Activated CD8-positive, alpha-beta T cell treated with anti-CD3 and anti-CD28 coated beads, Interleukin-2, amount 10 ng/mL, durations not matched to agents 7 days and 5 days (primary cell): ENCODE results near the gene NHP2. TPM values are rescaled to one million over a fixed set of nuclear protein-coding genes. Genes with fewer than 3 reads are reported as not detected.

Experiments
- ATAC-seq: fragments of 150-1000 bp; cut with Tn5 transposase; one replicate; pipeline ENCODE4 v1.10.0; 2021; ENCODE audit warnings: moderate library complexity
- CTCF ChIA-PET: fragments of 350-600 bp; sonication (Branson Sonifier 250); formaldehyde crosslinking; loops from one replicate; lab custom pipeline; 2021; ENCODE audit warnings: antibody characterized with exemption; lab: Charles Lee
- POLR2A ChIA-PET: fragments of 350-600 bp; sonication (Branson Sonifier 250); formaldehyde crosslinking; loops from one replicate; lab custom pipeline; 2021; ENCODE audit warnings: antibody characterized with exemption; lab: Charles Lee
- DNase-seq: peaks from one replicate; pipeline ENCODE4 v3.0.0-alpha.2; 2020
- H3K27ac Mint-ChIP-seq: one replicate; pipeline ENCODE4 v1.8.0; 2021; ENCODE audit warnings: mild to moderate bottlenecking, mixed read lengths
- H3K27me3 Mint-ChIP-seq: one replicate; pipeline ENCODE4 v1.8.0; 2021; ENCODE audit warnings: low read depth, mixed read lengths
- H3K36me3 Mint-ChIP-seq: one replicate; pipeline ENCODE4 v1.8.0; 2021; ENCODE audit warnings: low read depth, mixed read lengths
- H3K4me1 Mint-ChIP-seq: one replicate; pipeline ENCODE4 v1.8.0; 2021; ENCODE audit warnings: low read depth, mixed read lengths
- H3K4me3 Mint-ChIP-seq: one replicate; pipeline ENCODE4 v1.8.0; 2021; ENCODE audit warnings: mild to moderate bottlenecking, mixed read lengths
- H3K9me3 Mint-ChIP-seq: one replicate; pipeline ENCODE4 v1.8.0; 2022; ENCODE audit warnings: mixed read lengths; ENCODE audit not compliant: insufficient read depth
- total RNA-seq, 2 experiments: library from RNA; stranded (reverse); gene quantifications; one replicate each; pipeline ENCODE4 v1.2.3, GENCODE V29; 2021

Gene NHP2
- total RNA-seq, 2 experiments from 2014 or later, result 176 to 184 TPM

GRCh38 chr5:178192787-178193186, 39.1 kb upstream of the NHP2 start:
- DNase-seq (no peak), ATAC-seq (no peak)
- H3K9me3 Mint-ChIP-seq, result peaks cover 3% of the 10 kb centered on the region
- ChIA-PET CTCF (no interaction called here), POLR2A (no interaction called here)
- H3K36me3 Mint-ChIP-seq, result no peaks in the 10 kb centered on the region
- H3K27ac Mint-ChIP-seq, result no peak overlapping the region
- H3K27me3 Mint-ChIP-seq, result peaks cover 18% of the 10 kb centered on the region
- no peak overlapping the region for H3K4me3 Mint-ChIP-seq
- H3K4me1 Mint-ChIP-seq, result peaks cover 24% of the 10 kb centered on the region

- CTCF ChIA-PET, result no interaction called here
- no peak overlapping the region for H3K4me3 Mint-ChIP-seq
- ATAC-seq (no peak), DNase-seq (no peak)
- H3K4me1 Mint-ChIP-seq, result peaks cover 24% of the 10 kb centered on the region
- POLR2A ChIA-PET, result no interaction called here
- H3K9me3 Mint-ChIP-seq, result peaks cover 3% of the 10 kb centered on the region
- peaks cover 18% of the 10 kb centered on the region for H3K27me3 Mint-ChIP-seq
- no peaks in the 10 kb centered on the region for H3K36me3 Mint-ChIP-seq
- no peak overlapping the region for H3K27ac Mint-ChIP-seq
Measured at GRCh38 chr5:178192244-178192643, 38.6 kb upstream of the NHP2 start.

- DNase-seq (no peak), ATAC-seq (no peak)
- Mint-ChIP-seq H3K9me3 (peaks cover 3% of the 10 kb centered on the region), H3K27ac (no peak overlapping the region), H3K4me1 (peaks cover 24% of the 10 kb centered on the region), H3K4me3 (no peak overlapping the region), H3K36me3 (no peaks in the 10 kb centered on the region), H3K27me3 (peaks cover 18% of the 10 kb centered on the region)
- POLR2A ChIA-PET, result no interaction called here
- CTCF ChIA-PET, result no interaction called here
Measured at GRCh38 chr5:178191661-178192060, 38.0 kb upstream of the NHP2 start.

GRCh38 chr5:178189433-178189832, 35.7 kb upstream of the NHP2 start:
- Mint-ChIP-seq H3K4me1 (peaks cover 20% of the 10 kb centered on the region), H3K36me3 (no peaks in the 10 kb centered on the region), H3K27ac (no peak overlapping the region), H3K4me3 (no peak overlapping the region), H3K9me3 (peaks cover 3% of the 10 kb centered on the region), H3K27me3 (peaks cover 15% of the 10 kb centered on the region)
- POLR2A ChIA-PET, result no interaction called here
- DNase-seq (no peak), ATAC-seq (no peak)
- CTCF ChIA-PET, result no interaction called here

- Mint-ChIP-seq H3K27ac (no peak within 1 kb of the TSS), H3K4me1 (peaks cover 7% of the 10 kb centered on the region), H3K9me3 (no peaks in the 10 kb centered on the region), H3K4me3 (no peak within 1 kb of the TSS), H3K27me3 (peaks cover 8% of the 10 kb centered on the region), H3K36me3 (no peaks in the 10 kb centered on the region)
- DNase-seq, result no peak
- ChIA-PET POLR2A (no interaction called here), CTCF (interaction anchor here (1.3 kb wide), 1 partner anchor 111 kb away, joined by 4 read pairs; no protein-coding TSS in a partner anchor)
- ATAC-seq, result no peak
Measured at GRCh38 chr5:178187014-178187413, 33.3 kb upstream of the NHP2 start, which contains the start of gene GMCL2. GMCL2 (minus strand) TSS chr5:178187371; CDS start chr5:178187299, 72 bp downstream.

GRCh38 chr5:178186427-178186826, 32.7 kb upstream of the NHP2 start:
- H3K4me1 Mint-ChIP-seq, result peaks cover 9% of the 10 kb centered on the region
- CTCF ChIA-PET, result interaction anchor here (1.3 kb wide), 1 partner anchor 111 kb away, joined by 4 read pairs; no protein-coding TSS in a partner anchor

GRCh38 chr5:178182158-178182876, 28.6 kb upstream of the NHP2 start:
- Mint-ChIP-seq H3K27me3 (no peaks in the 10 kb centered on the region), H3K36me3 (no peaks in the 10 kb centered on the region), H3K4me1 (peaks cover 9% of the 10 kb centered on the region), H3K27ac (peak overlapping the region; percentile 68), H3K4me3 (no peak overlapping the region), H3K9me3 (no peaks in the 10 kb centered on the region)
- CTCF ChIA-PET, result interaction anchor here (1.4 to 3.4 kb wide), 2 partner anchors 36 to 107 kb away, joined by 3 to 12 read pairs; no protein-coding TSS in a partner anchor
- POLR2A ChIA-PET, result interaction anchor here (1.7 kb wide), 1 partner anchor 22 kb away, joined by 5 read pairs; the partner anchor contains the start of gene HNRNPAB
- DNase-seq, result no peak
- peak; percentile 39 for ATAC-seq

More at GRCh38 chr5:178186427-178186826, 32.7 kb upstream of the NHP2 start:
- POLR2A ChIA-PET, result interaction anchor here (1.0 kb wide), 1 partner anchor 18 kb away, joined by 4 read pairs; the partner anchor contains the start of gene HNRNPAB
- Mint-ChIP-seq H3K4me3 (no peak overlapping the region), H3K27me3 (peaks cover 8% of the 10 kb centered on the region), H3K27ac (no peak overlapping the region), H3K9me3 (no peaks in the 10 kb centered on the region), H3K36me3 (no peaks in the 10 kb centered on the region)
- ATAC-seq (no peak), DNase-seq (no peak)

GRCh38 chr5:178180141-178180863, 26.6 kb upstream of the NHP2 start:
- H3K27me3 Mint-ChIP-seq, result no peaks in the 10 kb centered on the region
- peaks cover 9% of the 10 kb centered on the region for H3K4me1 Mint-ChIP-seq
- H3K4me3 Mint-ChIP-seq, result no peak overlapping the region
- no peaks in the 10 kb centered on the region for H3K36me3 Mint-ChIP-seq
- ATAC-seq, result no peak
- ChIA-PET CTCF (interaction anchor here (3.4 kb wide), 1 partner anchor 105 kb away, joined by 12 read pairs; no protein-coding TSS in a partner anchor), POLR2A (interaction anchor here (0.7 to 1.1 kb wide), 2 partner anchors 24 to 917 kb away, joined by 3 to 4 read pairs; partner anchors contain the start of gene HNRNPAB)
- H3K9me3 Mint-ChIP-seq, result no peaks in the 10 kb centered on the region
- no peak overlapping the region for H3K27ac Mint-ChIP-seq
- no peak for DNase-seq

- H3K27ac Mint-ChIP-seq, result no peak overlapping the region
- peaks cover 8% of the 10 kb centered on the region for H3K4me1 Mint-ChIP-seq
- CTCF ChIA-PET, result no interaction called here
- no peak for ATAC-seq
- no peaks in the 10 kb centered on the region for H3K36me3 Mint-ChIP-seq
- DNase-seq, result no peak
- H3K27me3 Mint-ChIP-seq, result no peaks in the 10 kb centered on the region
- POLR2A ChIA-PET, result no interaction called here
- no peak overlapping the region for H3K4me3 Mint-ChIP-seq
- H3K9me3 Mint-ChIP-seq, result no peaks in the 10 kb centered on the region
Measured at GRCh38 chr5:178177569-178177968, 23.9 kb upstream of the NHP2 start.

- ChIA-PET CTCF (no interaction called here), POLR2A (no interaction called here)
- no peaks in the 10 kb centered on the region for H3K4me1 Mint-ChIP-seq
- DNase-seq (no peak), ATAC-seq (no peak)
- H3K4me3 Mint-ChIP-seq, result no peak overlapping the region
- H3K36me3 Mint-ChIP-seq, result no peaks in the 10 kb centered on the region
- H3K27ac Mint-ChIP-seq, result no peak overlapping the region
- H3K27me3 Mint-ChIP-seq, result no peaks in the 10 kb centered on the region
- no peaks in the 10 kb centered on the region for H3K9me3 Mint-ChIP-seq
Measured at GRCh38 chr5:178176791-178177190, 23.1 kb upstream of the NHP2 start.

GRCh38 chr5:178174456-178174855, 20.8 kb upstream of the NHP2 start:
- ATAC-seq (no peak), DNase-seq (no peak)
- no peaks in the 10 kb centered on the region for H3K9me3 Mint-ChIP-seq
- H3K27ac Mint-ChIP-seq, result no peak overlapping the region
- peaks cover 2% of the 10 kb centered on the region for H3K27me3 Mint-ChIP-seq
- H3K4me3 Mint-ChIP-seq, result no peak overlapping the region
- CTCF ChIA-PET, result interaction anchor here (1.1 to 1.2 kb wide), 2 partner anchors 26 to 99 kb away, joined by 3 read pairs; no protein-coding TSS in a partner anchor
- no peaks in the 10 kb centered on the region for H3K4me1 Mint-ChIP-seq
- no peaks in the 10 kb centered on the region for H3K36me3 Mint-ChIP-seq
- POLR2A ChIA-PET, result no interaction called here
